ENCODE data around the gene RWDD1.

RWDD1 gene

DNA sequence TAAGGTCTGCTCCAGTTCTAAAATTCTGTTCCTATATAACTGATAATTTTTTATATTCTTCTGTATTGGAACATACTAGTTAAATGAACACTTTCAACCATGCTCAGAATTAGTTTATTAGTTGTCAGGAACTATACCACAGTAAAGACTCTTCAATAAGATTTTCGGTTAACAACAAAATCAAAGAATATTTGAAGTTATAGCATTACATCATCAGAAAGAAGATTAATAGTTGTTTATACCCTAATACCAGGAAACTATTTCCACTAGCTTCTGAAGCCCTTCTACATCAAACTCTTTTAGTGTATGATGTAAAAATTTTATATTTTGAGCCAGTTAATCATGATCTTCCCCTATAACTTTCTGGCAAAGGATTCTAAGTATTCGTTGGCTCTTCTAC, 11.2 kb upstream of the RWDD1 start:
- no peak for DNase-seq (ENCODE audit: low spot score)
- H2AFZ ChIP-seq (ENCODE audit: low read length) = no peak overlapping the region
- no peak overlapping the region for H2BK12ac ChIP-seq (ENCODE audit: low read length)

DNA sequence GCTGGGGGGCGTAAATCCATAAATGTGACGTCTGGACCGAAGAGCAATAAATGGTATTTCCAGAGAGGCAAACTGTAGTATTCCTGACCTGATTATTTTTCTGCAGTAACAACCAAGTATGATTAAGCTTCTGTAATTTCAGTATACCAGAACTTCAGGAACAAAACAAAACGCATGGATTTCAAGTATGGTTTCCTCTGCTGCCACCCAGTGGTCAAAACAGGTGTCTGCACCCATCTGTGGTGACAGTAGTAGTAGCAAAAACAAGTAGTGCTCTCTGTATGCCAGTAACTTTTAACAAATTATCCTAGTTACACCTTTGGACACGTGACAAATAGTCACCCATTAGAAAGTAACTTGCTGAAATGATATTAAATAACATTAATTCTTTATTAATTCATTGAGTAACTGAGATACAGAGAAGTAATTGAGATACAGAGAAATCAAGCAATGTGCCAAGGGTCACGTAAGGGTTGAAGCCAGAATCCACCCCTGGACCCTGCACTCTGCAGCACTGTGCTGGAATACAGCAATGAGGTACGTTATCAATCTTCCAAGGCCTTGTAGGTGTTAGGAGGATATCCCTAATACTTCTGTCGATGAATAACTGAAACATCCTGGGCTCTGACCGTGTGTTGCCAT, 9.8 kb upstream of the RWDD1 start:
- peak overlapping the region; percentile 80 for H2AFZ ChIP-seq (ENCODE audit: low read length)
- no peak overlapping the region for H3K4ac ChIP-seq (ENCODE audit: low read length)
- DNase-seq (ENCODE audit: low spot score) = peak; percentile 69
- H3K4me1 ChIP-seq (ENCODE audit: control insufficient read depth in 2 of 2, insufficient read depth in 1 of 2, low read depth in 1 of 2, low read length in 2 of 2) = peaks cover 2 to 3% of the 10 kb centered on the region in 2 donors
- H3K27me3 ChIP-seq (ENCODE audit: control insufficient read depth in 3 of 3, insufficient read depth in 3 of 3, low read depth in 1 of 3, low read length in 3 of 3) = no peaks in the 10 kb centered on the region
- H3K18ac ChIP-seq (ENCODE audit: low read length) = no peak overlapping the region
- H3K4me3 ChIP-seq (ENCODE audit: low read length in 2 of 2) = peak overlapping the region in 1 of 2 donors; percentile 5
- H2BK12ac ChIP-seq (ENCODE audit: low read length) = no peak overlapping the region
- H3K79me1 ChIP-seq (ENCODE audit: low read depth, low read length) = no peaks in the 10 kb centered on the region
- H2BK5ac ChIP-seq (ENCODE audit: low read length) = no peak overlapping the region
- H2BK120ac ChIP-seq (ENCODE audit: low read depth, low read length) = no peak overlapping the region
- no peak overlapping the region for H4K8ac ChIP-seq (ENCODE audit: low read depth, low read length)
- no peak overlapping the region for H4K91ac ChIP-seq (ENCODE audit: low read depth, low read length, poor library complexity)
- no peak overlapping the region for H3K14ac ChIP-seq (ENCODE audit: low read length)
- H3K36me3 ChIP-seq (replicated peaks in 1 of 2; ENCODE audit: control insufficient read depth in 2 of 2, insufficient read depth in 2 of 2, low read length in 2 of 2) = no peaks in the 10 kb centered on the region
- no peaks in the 10 kb centered on the region for H3K9me3 ChIP-seq (replicated peaks in 1 of 2; ENCODE audit: control insufficient read depth in 2 of 2, insufficient read depth in 1 of 2, low read depth in 1 of 2, low read length in 2 of 2)
- H3K27ac ChIP-seq (replicated peaks; ENCODE audit: low read length) = no peak overlapping the region
- H3K4me2 ChIP-seq (ENCODE audit: insufficient read depth, low read length, poor library complexity, severe bottlenecking) = no peak overlapping the region
- H2BK15ac ChIP-seq (ENCODE audit: low read length) = no peak overlapping the region
- no peak overlapping the region for H2AK5ac ChIP-seq (ENCODE audit: low read depth, low read length)
- no peak overlapping the region for H3K23ac ChIP-seq (ENCODE audit: low read depth, low read length, poor library complexity)
- no CpG with 5 or more reads among the region's 9 CpGs for WGBS, 2 donors (ENCODE audit: extremely low coverage in 2 of 2, insufficient read length in 2 of 2, insufficient replicate concordance in 1 of 2)
- H3K9ac ChIP-seq (ENCODE audit: low read depth, low read length, poor library complexity) = no peak overlapping the region

More for the DNA sequence above, 11.2 kb upstream of the RWDD1 start:
- Histone ChIP-seq H3K14ac (ENCODE audit: low read length) (no peak overlapping the region), H3K36me3 (replicated peaks in 1 of 2; ENCODE audit: control insufficient read depth in 2 of 2, insufficient read depth in 2 of 2, low read length in 2 of 2) (no peaks in the 10 kb centered on the region), H3K4me1 (ENCODE audit: control insufficient read depth in 2 of 2, insufficient read depth in 1 of 2, low read depth in 1 of 2, low read length in 2 of 2) (peaks cover 2 to 3% of the 10 kb centered on the region in 2 donors), H3K4ac (ENCODE audit: low read length) (no peak overlapping the region), H3K9me3 (replicated peaks in 1 of 2; ENCODE audit: control insufficient read depth in 2 of 2, insufficient read depth in 1 of 2, low read depth in 1 of 2, low read length in 2 of 2) (no peaks in the 10 kb centered on the region), H3K23ac (ENCODE audit: low read depth, low read length, poor library complexity) (no peak overlapping the region), H3K27ac (replicated peaks; ENCODE audit: low read length) (no peak overlapping the region), H3K27me3 (ENCODE audit: control insufficient read depth in 3 of 3, insufficient read depth in 3 of 3, low read depth in 1 of 3, low read length in 3 of 3) (no peaks in the 10 kb centered on the region), H2AK5ac (ENCODE audit: low read depth, low read length) (no peak overlapping the region), H3K79me1 (ENCODE audit: low read depth, low read length) (no peaks in the 10 kb centered on the region), H3K9ac (ENCODE audit: low read depth, low read length, poor library complexity) (no peak overlapping the region), H3K18ac (ENCODE audit: low read length) (no peak overlapping the region), H3K4me3 (ENCODE audit: low read length in 2 of 2) (no peak overlapping the region), H2BK120ac (ENCODE audit: low read depth, low read length) (no peak overlapping the region), H4K8ac (ENCODE audit: low read depth, low read length) (no peak overlapping the region), H3K4me2 (ENCODE audit: insufficient read depth, low read length, poor library complexity, severe bottlenecking) (no peak overlapping the region), H2BK5ac (ENCODE audit: low read length) (no peak overlapping the region), H2BK15ac (ENCODE audit: low read length) (no peak overlapping the region), H4K91ac (ENCODE audit: low read depth, low read length, poor library complexity) (no peak overlapping the region)
- WGBS, 2 donors (ENCODE audit: extremely low coverage in 2 of 2, insufficient read length in 2 of 2, insufficient replicate concordance in 1 of 2) = no CpG with 5 or more reads among the region's 2 CpGs

DNA sequence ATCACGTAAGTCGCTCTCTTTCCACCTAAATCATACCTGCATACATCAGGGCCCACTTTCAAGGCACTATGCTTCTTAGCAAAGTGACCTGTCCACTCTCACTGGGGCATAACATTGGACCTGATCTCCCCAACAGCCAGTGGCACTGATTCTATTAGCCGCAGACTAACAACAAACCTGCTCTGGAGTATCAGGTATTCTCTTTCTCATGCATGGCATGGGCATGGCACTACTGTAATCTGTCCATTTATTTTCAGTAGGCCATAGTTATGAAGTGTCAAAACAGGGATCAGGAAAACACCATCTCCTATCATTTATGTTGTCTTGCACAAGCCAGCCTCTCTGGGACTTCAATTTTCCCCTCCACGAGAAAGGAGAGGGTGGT, 9.3 kb upstream of the RWDD1 start:
- no peaks in the 10 kb centered on the region for H3K79me1 ChIP-seq (ENCODE audit: low read depth, low read length)
- no peak overlapping the region for H2BK12ac ChIP-seq (ENCODE audit: low read length)
- no peaks in the 10 kb centered on the region for H3K9me3 ChIP-seq (replicated peaks in 1 of 2; ENCODE audit: control insufficient read depth in 2 of 2, insufficient read depth in 1 of 2, low read depth in 1 of 2, low read length in 2 of 2)
- no peak overlapping the region for H4K8ac ChIP-seq (ENCODE audit: low read depth, low read length)
- H2AK5ac ChIP-seq (ENCODE audit: low read depth, low read length) = no peak overlapping the region
- no peak overlapping the region for H3K23ac ChIP-seq (ENCODE audit: low read depth, low read length, poor library complexity)
- H3K9ac ChIP-seq (ENCODE audit: low read depth, low read length, poor library complexity) = no peak overlapping the region
- H2BK120ac ChIP-seq (ENCODE audit: low read depth, low read length) = no peak overlapping the region
- WGBS, 2 donors (ENCODE audit: extremely low coverage in 2 of 2, insufficient read length in 2 of 2, insufficient replicate concordance in 1 of 2) = no CpG with 5 or more reads among the region's 4 CpGs
- no peak overlapping the region for H3K4ac ChIP-seq (ENCODE audit: low read length)
- no peak for DNase-seq (ENCODE audit: low spot score)
- H3K18ac ChIP-seq (ENCODE audit: low read length) = no peak overlapping the region
- H3K36me3 ChIP-seq (replicated peaks in 1 of 2; ENCODE audit: control insufficient read depth in 2 of 2, insufficient read depth in 2 of 2, low read length in 2 of 2) = no peaks in the 10 kb centered on the region
- H3K4me2 ChIP-seq (ENCODE audit: insufficient read depth, low read length, poor library complexity, severe bottlenecking) = no peak overlapping the region
- H4K91ac ChIP-seq (ENCODE audit: low read depth, low read length, poor library complexity) = no peak overlapping the region
- peak overlapping the region; percentile 70 for H2AFZ ChIP-seq (ENCODE audit: low read length)
- peak overlapping the region in 1 of 2 donors; percentile 5 for H3K4me3 ChIP-seq (ENCODE audit: low read length in 2 of 2)
- H3K27me3 ChIP-seq (ENCODE audit: control insufficient read depth in 3 of 3, insufficient read depth in 3 of 3, low read depth in 1 of 3, low read length in 3 of 3) = no peaks in the 10 kb centered on the region
- H3K14ac ChIP-seq (ENCODE audit: low read length) = no peak overlapping the region
- H2BK15ac ChIP-seq (ENCODE audit: low read length) = no peak overlapping the region
- no peak overlapping the region for H2BK5ac ChIP-seq (ENCODE audit: low read length)
- no peak overlapping the region for H3K27ac ChIP-seq (replicated peaks; ENCODE audit: low read length)
- peaks cover 2 to 3% of the 10 kb centered on the region in 2 donors for H3K4me1 ChIP-seq (ENCODE audit: control insufficient read depth in 2 of 2, insufficient read depth in 1 of 2, low read depth in 1 of 2, low read length in 2 of 2)

DNA sequence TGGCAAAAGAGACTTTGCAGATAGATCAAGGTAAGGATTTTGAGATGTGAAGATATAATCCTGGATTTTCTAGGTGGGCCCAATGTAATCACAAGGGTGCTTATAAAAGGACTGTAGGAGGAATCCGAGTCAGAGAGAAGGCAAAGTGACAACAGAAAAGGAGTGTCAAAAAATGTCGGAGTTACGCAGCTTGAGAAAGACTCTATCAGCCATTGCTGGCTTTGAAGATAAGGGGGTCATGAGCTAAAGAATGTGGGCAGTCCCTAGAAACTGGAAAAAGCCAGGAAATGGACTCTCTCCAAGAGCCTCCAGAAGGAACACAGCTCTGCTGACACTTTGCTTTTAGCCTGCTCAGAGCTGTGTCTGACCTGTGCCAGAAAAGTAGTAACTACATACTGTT, 8.7 kb upstream of the RWDD1 start:
- no peaks in the 10 kb centered on the region for H3K27me3 ChIP-seq (ENCODE audit: control insufficient read depth in 3 of 3, insufficient read depth in 3 of 3, low read depth in 1 of 3, low read length in 3 of 3)
- no peak overlapping the region for H4K8ac ChIP-seq (ENCODE audit: low read depth, low read length)
- H2BK5ac ChIP-seq (ENCODE audit: low read length) = no peak overlapping the region
- H3K4ac ChIP-seq (ENCODE audit: low read length) = no peak overlapping the region
- peaks cover 2 to 3% of the 10 kb centered on the region in 2 donors for H3K4me1 ChIP-seq (ENCODE audit: control insufficient read depth in 2 of 2, insufficient read depth in 1 of 2, low read depth in 1 of 2, low read length in 2 of 2)
- H2BK12ac ChIP-seq (ENCODE audit: low read length) = no peak overlapping the region
- WGBS, 2 donors (ENCODE audit: extremely low coverage in 2 of 2, insufficient read length in 2 of 2, insufficient replicate concordance in 1 of 2) = no CpG with 5 or more reads among the region's 3 CpGs
- H3K79me1 ChIP-seq (ENCODE audit: low read depth, low read length) = no peaks in the 10 kb centered on the region
- H4K91ac ChIP-seq (ENCODE audit: low read depth, low read length, poor library complexity) = no peak overlapping the region
- H2BK15ac ChIP-seq (ENCODE audit: low read length) = no peak overlapping the region
- H3K4me3 ChIP-seq (ENCODE audit: low read length in 2 of 2) = no peak overlapping the region
- H3K14ac ChIP-seq (ENCODE audit: low read length) = no peak overlapping the region
- H3K18ac ChIP-seq (ENCODE audit: low read length) = no peak overlapping the region
- DNase-seq (ENCODE audit: low spot score) = no peak
- no peaks in the 10 kb centered on the region for H3K36me3 ChIP-seq (replicated peaks in 1 of 2; ENCODE audit: control insufficient read depth in 2 of 2, insufficient read depth in 2 of 2, low read length in 2 of 2)
- H3K9me3 ChIP-seq (replicated peaks in 1 of 2; ENCODE audit: control insufficient read depth in 2 of 2, insufficient read depth in 1 of 2, low read depth in 1 of 2, low read length in 2 of 2) = no peaks in the 10 kb centered on the region
- no peak overlapping the region for H3K23ac ChIP-seq (ENCODE audit: low read depth, low read length, poor library complexity)
- H2AFZ ChIP-seq (ENCODE audit: low read length) = peak overlapping the region; percentile 70
- H2BK120ac ChIP-seq (ENCODE audit: low read depth, low read length) = no peak overlapping the region
- no peak overlapping the region for H3K9ac ChIP-seq (ENCODE audit: low read depth, low read length, poor library complexity)
- no peak overlapping the region for H2AK5ac ChIP-seq (ENCODE audit: low read depth, low read length)
- no peak overlapping the region for H3K27ac ChIP-seq (replicated peaks; ENCODE audit: low read length)
- no peak overlapping the region for H3K4me2 ChIP-seq (ENCODE audit: insufficient read depth, low read length, poor library complexity, severe bottlenecking)
